Measurements from ENCODE around the gene ADAM12.

ADAM12 gene

DNA sequence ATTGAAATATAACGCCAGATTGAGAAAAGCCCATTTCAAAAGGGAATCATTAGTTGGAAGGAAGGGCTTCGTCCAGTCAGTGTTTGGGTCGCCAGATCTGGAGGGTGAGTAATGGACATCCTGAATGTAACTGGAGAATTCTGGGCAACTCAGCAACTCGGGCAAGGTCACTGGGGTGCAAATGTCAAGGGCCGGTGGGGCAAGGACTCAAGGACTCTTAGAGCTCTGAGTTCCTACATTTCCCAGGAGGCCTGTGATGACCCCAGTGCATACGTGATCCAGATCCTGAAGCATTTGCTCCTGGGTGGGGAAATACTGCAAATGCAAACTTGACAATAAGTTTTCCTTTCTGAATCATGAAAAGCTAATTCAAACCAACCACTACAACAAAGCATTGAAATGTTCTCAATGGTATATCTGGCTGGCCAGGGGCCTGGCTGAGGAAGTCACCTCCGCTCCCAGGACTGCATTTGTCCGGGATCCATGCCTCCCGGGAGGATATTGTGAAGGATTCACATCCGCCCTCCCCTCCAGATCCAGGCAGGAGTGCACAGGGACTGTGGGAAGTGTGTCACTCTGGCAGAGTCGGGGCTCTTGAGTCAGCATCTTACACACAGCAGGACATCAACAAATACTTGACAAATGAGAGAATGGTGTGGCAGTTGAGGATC, 327.9 kb downstream of the ADAM12 start:
- no peak overlapping the region for H3K4me3 ChIP-seq (ENCODE audit: low read depth, low read length)
- POLR2A ChIA-PET, result no interaction called here
- no peak overlapping the region for H3K27ac ChIP-seq (ENCODE audit: extremely low read depth, low read depth, low read length)
- H3K36me3 ChIP-seq (ENCODE audit: control insufficient read depth in 2 of 2, insufficient read depth in 1 of 2, low read length in 2 of 2), result no peaks in the 10 kb centered on the region
- peaks cover 6% of the 10 kb centered on the region; the same call in 1 of the 2 replicates for H3K4me1 ChIP-seq (ENCODE audit: control insufficient read depth, insufficient read depth, low read length)
- no peak for TF ChIP-seq ZNF571 (tag by site-specific recombination; IDR thresholded peaks at IDR 0.05)
- no peak for TF ChIP-seq REST (tag by site-specific recombination; IDR thresholded peaks at IDR 0.05)
- TF ChIP-seq ZXDB (tag by site-specific recombination; IDR thresholded peaks at IDR 0.05), result no peak
- peak; percentile 36; the same call in 1 of the 2 replicates for TF ChIP-seq ZIC2 (tag by site-specific recombination; IDR thresholded peaks at IDR 0.05)
- no peak for TF ChIP-seq KLF9 (tag by site-specific recombination; IDR thresholded peaks at IDR 0.05; ENCODE audit: low read depth)
- 0 out of 2 replicates have a peak, but pooled peaks have one; percentile 23 for TF ChIP-seq ZNF600 (tag by site-specific recombination; IDR thresholded peaks at IDR 0.05)
- CTCF ChIA-PET, result interaction anchor here (0.6 kb wide), 1 partner anchor 444 kb away, joined by 3 read pairs; no protein-coding TSS in a partner anchor
- no peaks in the 10 kb centered on the region for H3K9me3 ChIP-seq (ENCODE audit: control insufficient read depth, insufficient read depth, low read depth, low read length)

DNA sequence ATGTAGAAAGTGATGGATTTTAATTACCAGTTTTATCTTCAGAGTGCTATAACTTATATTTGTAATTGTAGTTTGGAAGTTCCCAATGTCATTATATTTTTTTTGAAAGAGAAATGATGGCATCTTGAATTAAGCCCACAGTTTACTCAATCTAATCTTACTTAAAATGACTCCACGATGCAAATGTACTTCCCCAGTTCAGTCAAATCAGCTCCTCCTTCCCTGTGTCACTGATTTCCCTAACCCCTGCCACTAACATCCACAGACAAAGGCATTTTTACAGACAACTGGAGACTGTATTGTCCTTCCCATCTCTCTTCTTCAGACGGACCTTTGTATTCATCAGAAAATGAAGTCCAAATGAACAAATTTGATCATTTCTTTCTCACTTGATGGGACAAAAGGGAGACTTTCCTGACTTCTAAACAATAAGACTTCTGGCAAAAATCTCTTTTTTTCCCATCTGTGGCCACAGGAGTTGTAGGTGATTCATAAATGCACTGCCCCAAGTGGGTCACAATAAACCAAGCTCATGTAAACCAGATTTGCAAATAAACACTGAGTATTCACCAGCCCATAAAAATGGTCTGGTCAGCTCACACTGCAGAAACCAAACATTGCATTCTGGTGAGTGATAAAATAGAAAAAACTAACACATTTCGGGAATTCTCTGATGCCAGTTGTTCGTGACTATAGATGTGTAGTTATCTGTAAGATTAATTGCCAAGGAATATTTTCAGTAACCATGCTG, 329.0 kb downstream of the ADAM12 start:
- Histone ChIP-seq H3K9me3 (ENCODE audit: control insufficient read depth, insufficient read depth, low read depth, low read length) (no peaks in the 10 kb centered on the region), H3K27ac (ENCODE audit: extremely low read depth, low read depth, low read length) (no peak overlapping the region), H3K4me3 (ENCODE audit: low read depth, low read length) (no peak overlapping the region), H3K4me1 (ENCODE audit: control insufficient read depth, insufficient read depth, low read length) (peaks cover 6% of the 10 kb centered on the region; the same call in 1 of the 2 replicates), H3K36me3 (ENCODE audit: control insufficient read depth in 2 of 2, insufficient read depth in 1 of 2, low read length in 2 of 2) (no peaks in the 10 kb centered on the region)
- TF ChIP-seq ZNF600 (tag by site-specific recombination; IDR thresholded peaks at IDR 0.05) (no peak), PATZ1 (tag by site-specific recombination; IDR thresholded peaks at IDR 0.05) (no peak), ZNF433 (tag by site-specific recombination; IDR thresholded peaks at IDR 0.05; ENCODE audit: low read depth) (no peak), ZSCAN16 (tag by site-specific recombination; IDR thresholded peaks at IDR 0.05) (no peak), ZNF274 (IDR thresholded peaks at IDR 0.05; ENCODE audit: low read length) (no peak), ZNF274 (tag by site-specific recombination; IDR thresholded peaks at IDR 0.05; ENCODE audit: borderline replicate concordance) (no peak), ZNF114 (tag by site-specific recombination; IDR thresholded peaks at IDR 0.05) (no peak), ZNF747 (tag by site-specific recombination; IDR thresholded peaks at IDR 0.05) (no peak), ZNF664 (tag by site-specific recombination; IDR thresholded peaks at IDR 0.05) (no peak), ZNF10 (tag by site-specific recombination; IDR thresholded peaks at IDR 0.05) (no peak), BCL11A (tag by site-specific recombination; IDR thresholded peaks at IDR 0.05; ENCODE audit: low read depth) (no peak), ZNF571 (tag by site-specific recombination; IDR thresholded peaks at IDR 0.05) (no peak), ZSCAN30 (tag by site-specific recombination; IDR thresholded peaks at IDR 0.05) (no peak), SP7 (tag by site-specific recombination; IDR thresholded peaks at IDR 0.05) (no peak), ZNF416 (tag by site-specific recombination; IDR thresholded peaks at IDR 0.05) (no peak), GLIS1 (tag by site-specific recombination; IDR thresholded peaks at IDR 0.05) (no peak), ZNF341 (tag by site-specific recombination; IDR thresholded peaks at IDR 0.05; ENCODE audit: low read depth) (no peak)
- TF ChIP-seq, protein P1, sequence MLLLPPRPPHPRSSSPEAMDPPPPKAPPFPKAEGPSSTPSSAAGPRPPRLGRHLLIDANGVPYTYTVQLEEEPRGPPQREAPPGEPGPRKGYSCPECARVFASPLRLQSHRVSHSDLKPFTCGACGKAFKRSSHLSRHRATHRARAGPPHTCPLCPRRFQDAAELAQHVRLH (tag by site-specific recombination; IDR thresholded peaks at IDR 0.05), result no peak
- ChIA-PET POLR2A (no interaction called here), CTCF (no interaction called here)
